ENCODE results near the gene UGT1A7.
"Not testable (repeated sequence)": the region's sequence is repeated elsewhere in the genome, so short reads cannot be mapped to it uniquely, and the experiment has no call there.

UGT1A7 gene

DNA sequence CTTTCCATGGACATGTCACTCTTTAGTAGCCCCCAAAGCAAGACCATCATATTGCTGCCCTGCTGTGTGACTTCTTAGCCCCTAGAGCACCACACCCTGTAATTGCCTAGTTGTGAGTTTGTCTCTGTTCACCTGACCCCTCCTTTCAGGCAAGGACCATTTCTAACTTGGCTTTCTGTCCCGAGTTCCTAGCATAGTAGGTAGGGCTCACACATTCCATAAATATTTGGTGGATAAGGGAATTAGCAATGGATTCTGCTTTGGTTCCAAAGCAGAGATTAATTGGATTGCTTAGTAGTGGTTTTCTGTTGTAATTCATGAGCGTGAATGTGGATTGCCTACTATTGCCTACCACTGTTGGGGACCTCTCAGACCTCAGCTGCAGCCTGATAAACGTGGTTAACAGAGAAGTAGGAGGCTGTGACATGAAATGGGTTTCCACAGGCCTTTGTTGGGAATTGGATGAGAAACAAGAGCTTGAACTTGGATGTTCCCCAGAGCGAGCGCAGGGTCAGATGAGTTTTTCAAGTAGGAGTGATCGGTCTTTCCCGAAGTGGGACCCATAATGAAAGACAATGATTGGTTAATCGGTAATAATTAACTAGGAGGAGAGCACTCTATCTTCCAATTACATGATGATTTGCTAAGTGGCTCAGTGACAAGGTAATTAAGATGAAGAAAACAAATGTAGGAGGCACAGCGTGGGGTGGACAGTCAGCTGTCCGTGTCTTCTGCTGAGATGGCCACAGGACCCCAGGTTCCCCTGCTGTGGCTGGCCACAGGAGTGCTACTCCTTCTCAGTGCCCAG is 65.0 kb downstream of the UGT1A7 start:
- Histone ChIP-seq H3K9ac (ENCODE audit: low read length in 2 of 2) (no peak overlapping the region), H3K4me3 (ENCODE audit: low read length in 2 of 2) (no peak overlapping the region), H3K27ac (ENCODE audit: low read length) (no peak overlapping the region), H3K36me3 (ENCODE audit: control insufficient read depth in 2 of 2, insufficient read depth in 2 of 2, low read length in 2 of 2) (no peaks in the 10 kb centered on the region), H3K9me3 (ENCODE audit: control insufficient read depth in 2 of 2, low read length in 2 of 2) (no peaks in the 10 kb centered on the region), H3K27me3 (ENCODE audit: control insufficient read depth in 1 of 2, insufficient read depth in 2 of 2, low read length in 2 of 2) (no peaks in the 10 kb centered on the region), H3K4me1 (ENCODE audit: control insufficient read depth, insufficient read depth, low read length) (no peaks in the 10 kb centered on the region)

DNA sequence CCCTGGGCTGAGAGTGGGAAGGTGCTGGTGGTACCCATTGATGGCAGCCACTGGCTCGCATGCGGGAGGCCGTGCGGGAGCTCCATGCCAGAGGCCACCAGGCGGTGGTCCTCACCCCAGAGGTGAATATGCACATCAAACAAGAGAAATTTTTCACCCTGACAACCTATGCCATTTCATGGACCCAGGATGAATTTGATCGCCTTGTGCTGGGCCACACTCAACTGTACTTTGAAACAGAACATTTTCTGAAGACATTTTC is 65.5 kb downstream of the UGT1A7 start:
- Histone ChIP-seq H3K27me3 (ENCODE audit: control insufficient read depth in 1 of 2, insufficient read depth in 2 of 2, low read length in 2 of 2) (no peaks in the 10 kb centered on the region), H3K27ac (ENCODE audit: low read length) (no peak overlapping the region), H3K9ac (ENCODE audit: low read length in 2 of 2) (no peak overlapping the region), H3K36me3 (ENCODE audit: control insufficient read depth in 2 of 2, insufficient read depth in 2 of 2, low read length in 2 of 2) (no peaks in the 10 kb centered on the region), H3K4me3 (ENCODE audit: low read length in 2 of 2) (no peak overlapping the region), H3K4me1 (ENCODE audit: control insufficient read depth, insufficient read depth, low read length) (no peaks in the 10 kb centered on the region), H3K9me3 (ENCODE audit: control insufficient read depth in 2 of 2, low read length in 2 of 2) (no peaks in the 10 kb centered on the region)

DNA sequence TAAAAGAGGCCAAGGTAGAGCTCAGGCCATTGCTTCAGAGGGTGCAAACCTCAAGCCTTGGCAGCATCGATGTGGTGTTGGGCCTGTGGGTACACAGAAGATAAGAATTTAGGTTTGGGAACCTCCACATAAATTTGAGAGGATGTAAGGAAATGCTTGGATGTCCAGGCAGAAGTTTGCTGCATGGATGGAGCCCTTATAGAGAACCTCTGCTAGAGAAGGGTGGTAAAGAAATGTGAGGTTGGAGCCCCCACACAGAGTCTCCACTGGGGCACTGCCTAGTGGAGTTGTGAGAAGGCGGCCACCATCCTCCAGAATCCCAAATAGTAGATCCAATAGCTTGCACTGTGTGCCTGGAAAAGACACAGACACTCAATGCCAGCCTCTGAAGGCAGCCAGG is 69.0 kb downstream of the UGT1A7 start:
- not testable (repeated sequence) for H3K36me3 ChIP-seq (ENCODE audit: control insufficient read depth in 2 of 2, insufficient read depth in 2 of 2, low read length in 2 of 2); H3K27ac ChIP-seq (ENCODE audit: low read length); H3K9ac ChIP-seq (ENCODE audit: low read length in 2 of 2); H3K4me1 ChIP-seq (ENCODE audit: control insufficient read depth, insufficient read depth, low read length); H3K9me3 ChIP-seq (ENCODE audit: control insufficient read depth in 2 of 2, low read length in 2 of 2); H3K27me3 ChIP-seq (ENCODE audit: control insufficient read depth in 1 of 2, insufficient read depth in 2 of 2, low read length in 2 of 2); H3K4me3 ChIP-seq (ENCODE audit: low read length in 2 of 2)

DNA sequence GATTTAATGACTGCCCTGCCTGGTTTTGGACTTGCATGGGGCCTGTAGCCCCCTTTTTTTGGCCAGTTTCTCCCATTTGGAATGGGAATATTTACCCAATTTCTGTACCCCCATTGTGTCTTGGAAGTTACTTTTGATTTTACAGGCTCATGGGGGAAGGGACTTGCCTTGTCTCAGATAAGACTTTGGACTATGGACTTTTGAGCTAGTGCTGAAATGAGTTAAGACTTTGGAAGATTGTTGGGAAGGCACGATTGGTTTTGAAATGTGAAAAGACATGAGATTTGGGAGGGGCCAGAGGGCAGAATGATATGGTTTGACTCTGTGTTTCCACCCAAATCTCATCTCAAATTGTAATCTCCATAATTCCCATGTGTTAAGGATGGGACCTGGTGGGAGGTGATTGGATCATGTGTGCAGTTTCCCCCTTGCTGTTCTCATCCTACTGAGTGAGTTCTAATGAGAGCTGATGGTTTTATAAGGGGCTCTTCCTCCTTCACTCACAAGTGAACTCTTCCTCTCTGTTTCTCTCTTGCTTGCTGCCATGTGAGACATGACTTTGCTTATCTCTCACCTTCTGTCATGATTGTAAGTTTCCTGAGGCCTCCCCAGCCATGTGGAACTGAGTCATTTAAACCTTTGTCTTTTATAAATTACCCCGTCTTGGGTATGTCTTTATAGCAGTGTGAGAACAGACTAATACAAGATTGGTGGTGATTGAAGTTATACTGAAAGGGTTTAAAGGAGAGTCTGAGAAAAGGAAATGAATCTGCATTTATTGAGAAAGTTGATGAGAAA is 69.7 kb downstream of the UGT1A7 start:
- not testable (repeated sequence) for H3K4me3 ChIP-seq (ENCODE audit: low read length in 2 of 2); H3K36me3 ChIP-seq (ENCODE audit: control insufficient read depth in 2 of 2, insufficient read depth in 2 of 2, low read length in 2 of 2); H3K9ac ChIP-seq (ENCODE audit: low read length in 2 of 2); H3K9me3 ChIP-seq (ENCODE audit: control insufficient read depth in 2 of 2, low read length in 2 of 2); H3K4me1 ChIP-seq (ENCODE audit: control insufficient read depth, insufficient read depth, low read length); H3K27me3 ChIP-seq (ENCODE audit: control insufficient read depth in 1 of 2, insufficient read depth in 2 of 2, low read length in 2 of 2); H3K27ac ChIP-seq (ENCODE audit: low read length)

DNA sequence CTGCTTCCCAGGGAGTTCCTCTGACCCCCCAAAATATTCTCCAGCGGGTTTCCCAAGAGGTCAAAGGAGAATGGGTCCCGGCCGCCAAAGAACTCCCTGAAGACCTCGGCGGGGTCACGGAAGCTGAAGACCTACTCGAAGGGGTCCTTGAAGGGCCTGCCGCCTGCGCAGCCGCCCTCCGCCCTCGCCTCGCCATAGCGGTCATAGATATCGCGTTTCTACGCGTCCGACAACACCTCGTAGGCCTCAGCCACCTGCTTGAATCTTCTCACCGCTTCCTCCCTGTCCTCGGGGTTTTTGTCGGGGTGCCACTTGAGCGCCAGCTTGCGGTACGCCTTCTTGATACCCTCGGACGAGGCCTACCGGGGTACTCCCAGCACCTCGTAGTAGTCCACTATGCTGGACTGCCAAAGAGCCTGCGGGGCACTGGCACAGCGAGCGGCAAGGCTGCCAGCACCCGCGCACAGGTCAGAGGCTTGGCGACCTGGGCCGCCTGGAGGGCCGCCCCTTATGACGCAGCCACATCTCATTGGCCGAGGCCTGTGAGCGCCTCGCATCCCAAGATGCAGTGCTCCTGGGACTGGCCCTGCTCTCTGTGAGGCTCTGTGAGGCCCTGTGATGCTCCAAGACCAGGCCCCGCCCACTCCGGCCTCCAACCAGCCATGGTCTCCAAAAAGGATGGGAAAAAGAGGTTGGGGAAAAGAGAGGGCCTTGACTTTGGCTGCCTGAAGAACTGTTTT is 73.3 kb downstream of the UGT1A7 start:
- Histone ChIP-seq H3K9ac (ENCODE audit: low read length in 2 of 2) (no peak overlapping the region), H3K4me1 (ENCODE audit: control insufficient read depth, insufficient read depth, low read length) (no peaks in the 10 kb centered on the region), H3K9me3 (ENCODE audit: control insufficient read depth in 2 of 2, low read length in 2 of 2) (no peaks in the 10 kb centered on the region), H3K27me3 (ENCODE audit: control insufficient read depth in 1 of 2, insufficient read depth in 2 of 2, low read length in 2 of 2) (no peaks in the 10 kb centered on the region), H3K4me3 (ENCODE audit: low read length in 2 of 2) (no peak overlapping the region), H3K36me3 (ENCODE audit: control insufficient read depth in 2 of 2, insufficient read depth in 2 of 2, low read length in 2 of 2) (no peaks in the 10 kb centered on the region), H3K27ac (ENCODE audit: low read length) (no peak overlapping the region)

DNA sequence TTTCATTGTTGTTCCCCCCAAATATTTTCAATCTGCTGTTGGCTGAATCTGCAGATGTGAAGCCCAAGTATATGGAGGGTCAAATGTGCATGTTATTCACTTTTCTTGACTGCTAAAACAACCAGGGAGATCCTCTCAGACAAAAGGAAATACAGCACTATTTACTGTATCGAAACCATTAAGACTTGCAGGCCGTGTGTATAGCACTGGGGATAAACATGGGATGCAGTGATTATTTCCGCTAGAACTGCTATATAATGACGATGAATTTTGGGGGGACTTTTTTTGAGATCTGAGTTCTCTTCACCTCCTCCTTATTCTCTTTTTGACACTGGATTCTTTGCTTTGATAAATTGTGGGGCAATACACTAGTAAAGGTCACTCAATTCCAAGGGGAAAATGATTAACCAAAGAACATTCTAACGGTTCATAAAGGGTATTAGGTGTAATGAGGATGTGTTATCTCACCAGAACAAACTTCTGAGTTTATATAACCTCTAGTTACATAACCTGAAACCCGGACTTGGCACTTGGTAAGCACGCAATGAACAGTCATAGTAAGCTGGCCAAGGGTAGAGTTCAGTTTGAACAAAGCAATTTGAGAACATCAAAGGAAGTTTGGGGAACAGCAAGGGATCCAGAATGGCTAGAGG is 74.9 kb downstream of the UGT1A7 start:
- Histone ChIP-seq H3K27ac (ENCODE audit: low read length) (no peak overlapping the region), H3K9ac (ENCODE audit: low read length in 2 of 2) (no peak overlapping the region), H3K36me3 (ENCODE audit: control insufficient read depth in 2 of 2, insufficient read depth in 2 of 2, low read length in 2 of 2) (no peaks in the 10 kb centered on the region), H3K27me3 (ENCODE audit: control insufficient read depth in 1 of 2, insufficient read depth in 2 of 2, low read length in 2 of 2) (no peaks in the 10 kb centered on the region), H3K9me3 (ENCODE audit: control insufficient read depth in 2 of 2, low read length in 2 of 2) (no peaks in the 10 kb centered on the region), H3K4me3 (ENCODE audit: low read length in 2 of 2) (no peak overlapping the region), H3K4me1 (ENCODE audit: control insufficient read depth, insufficient read depth, low read length) (no peaks in the 10 kb centered on the region)

DNA sequence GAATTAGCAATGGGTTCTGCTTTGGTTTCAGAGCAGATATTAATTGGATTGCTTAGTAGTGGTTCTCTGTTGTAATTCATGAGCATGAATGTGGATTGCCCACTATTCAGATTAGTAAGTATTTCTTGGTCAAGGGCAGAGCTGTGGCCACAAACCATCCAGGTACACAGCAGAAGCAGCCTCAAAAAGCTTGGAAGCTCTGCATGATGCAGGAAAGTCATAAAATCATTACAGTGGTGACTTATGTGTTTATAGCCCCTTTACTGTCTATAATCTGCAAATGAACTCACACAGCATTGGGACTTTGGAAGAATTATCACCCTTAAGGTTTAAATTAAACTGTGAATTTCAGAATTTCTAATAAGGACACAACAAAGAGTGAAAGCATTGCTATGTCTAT is 76.4 kb downstream of the UGT1A7 start:
- Histone ChIP-seq H3K36me3 (ENCODE audit: control insufficient read depth in 2 of 2, insufficient read depth in 2 of 2, low read length in 2 of 2) (no peaks in the 10 kb centered on the region), H3K4me3 (ENCODE audit: low read length in 2 of 2) (no peak overlapping the region), H3K27ac (ENCODE audit: low read length) (no peak overlapping the region), H3K27me3 (ENCODE audit: control insufficient read depth in 1 of 2, insufficient read depth in 2 of 2, low read length in 2 of 2) (no peaks in the 10 kb centered on the region), H3K4me1 (ENCODE audit: control insufficient read depth, insufficient read depth, low read length) (no peaks in the 10 kb centered on the region), H3K9ac (ENCODE audit: low read length in 2 of 2) (no peak overlapping the region), H3K9me3 (ENCODE audit: control insufficient read depth in 2 of 2, low read length in 2 of 2) (no peaks in the 10 kb centered on the region)

DNA sequence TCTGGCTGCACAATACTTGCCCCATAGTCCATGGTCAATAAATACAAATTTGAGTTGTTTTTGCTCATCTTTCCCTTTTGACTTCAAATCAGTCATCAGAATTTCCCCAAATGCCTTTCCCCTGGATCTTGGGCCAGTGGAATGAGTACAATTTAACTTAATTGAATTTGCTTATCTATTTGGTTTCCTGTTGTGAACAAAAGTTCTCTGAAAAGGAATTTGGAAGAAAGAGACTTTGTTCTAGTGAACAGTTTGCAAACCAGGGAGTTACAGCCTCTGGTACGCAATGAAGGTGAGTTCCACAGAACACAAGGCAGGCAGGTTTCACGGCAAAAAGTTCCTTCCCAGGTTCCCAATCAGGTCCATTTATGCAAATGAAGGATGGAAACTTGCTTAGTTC is 77.1 kb downstream of the UGT1A7 start:
- H3K9ac ChIP-seq (ENCODE audit: low read length in 2 of 2), result no peak overlapping the region
- H3K9me3 ChIP-seq (ENCODE audit: control insufficient read depth in 2 of 2, low read length in 2 of 2), result no peaks in the 10 kb centered on the region
- H3K27ac ChIP-seq (ENCODE audit: low read length), result no peak overlapping the region
- no peaks in the 10 kb centered on the region for H3K36me3 ChIP-seq (ENCODE audit: control insufficient read depth in 2 of 2, insufficient read depth in 2 of 2, low read length in 2 of 2)
- no peak overlapping the region for H3K4me3 ChIP-seq (ENCODE audit: low read length in 2 of 2)
- H3K27me3 ChIP-seq (ENCODE audit: control insufficient read depth in 1 of 2, insufficient read depth in 2 of 2, low read length in 2 of 2), result no peaks in the 10 kb centered on the region
- H3K4me1 ChIP-seq (ENCODE audit: control insufficient read depth, insufficient read depth, low read length), result no peaks in the 10 kb centered on the region

DNA sequence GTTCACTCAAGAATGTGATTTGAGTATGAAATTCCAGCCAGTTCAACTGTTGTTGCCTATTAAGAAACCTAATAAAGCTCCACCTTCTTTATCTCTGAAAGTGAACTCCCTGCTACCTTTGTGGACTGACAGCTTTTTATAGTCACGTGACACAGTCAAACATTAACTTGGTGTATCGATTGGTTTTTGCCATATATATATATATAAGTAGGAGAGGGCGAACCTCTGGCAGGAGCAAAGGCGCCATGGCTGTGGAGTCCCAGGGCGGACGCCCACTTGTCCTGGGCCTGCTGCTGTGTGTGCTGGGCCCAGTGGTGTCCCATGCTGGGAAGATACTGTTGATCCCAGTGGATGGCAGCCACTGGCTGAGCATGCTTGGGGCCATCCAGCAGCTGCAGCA is 78.3 kb downstream of the UGT1A7 start, which contains the start of gene UGT1A1:
Gene UGT1A1, plus strand, starts transcription at position 228 of the 400 bp plus-strand sequence. Its CDS starts 18 bp downstream, at position 246.
- Histone ChIP-seq H3K27me3 (ENCODE audit: control insufficient read depth in 1 of 2, insufficient read depth in 2 of 2, low read length in 2 of 2) (no peaks in the 10 kb centered on the region), H3K9me3 (ENCODE audit: control insufficient read depth in 2 of 2, low read length in 2 of 2) (no peaks in the 10 kb centered on the region), H3K36me3 (ENCODE audit: control insufficient read depth in 2 of 2, insufficient read depth in 2 of 2, low read length in 2 of 2) (no peaks in the 10 kb centered on the region), H3K4me1 (ENCODE audit: control insufficient read depth, insufficient read depth, low read length) (no peaks in the 10 kb centered on the region), H3K9ac (ENCODE audit: low read length in 2 of 2) (no peak within 1 kb of the TSS), H3K4me3 (ENCODE audit: low read length in 2 of 2) (no peak within 1 kb of the TSS), H3K27ac (ENCODE audit: low read length) (no peak within 1 kb of the TSS)

DNA sequence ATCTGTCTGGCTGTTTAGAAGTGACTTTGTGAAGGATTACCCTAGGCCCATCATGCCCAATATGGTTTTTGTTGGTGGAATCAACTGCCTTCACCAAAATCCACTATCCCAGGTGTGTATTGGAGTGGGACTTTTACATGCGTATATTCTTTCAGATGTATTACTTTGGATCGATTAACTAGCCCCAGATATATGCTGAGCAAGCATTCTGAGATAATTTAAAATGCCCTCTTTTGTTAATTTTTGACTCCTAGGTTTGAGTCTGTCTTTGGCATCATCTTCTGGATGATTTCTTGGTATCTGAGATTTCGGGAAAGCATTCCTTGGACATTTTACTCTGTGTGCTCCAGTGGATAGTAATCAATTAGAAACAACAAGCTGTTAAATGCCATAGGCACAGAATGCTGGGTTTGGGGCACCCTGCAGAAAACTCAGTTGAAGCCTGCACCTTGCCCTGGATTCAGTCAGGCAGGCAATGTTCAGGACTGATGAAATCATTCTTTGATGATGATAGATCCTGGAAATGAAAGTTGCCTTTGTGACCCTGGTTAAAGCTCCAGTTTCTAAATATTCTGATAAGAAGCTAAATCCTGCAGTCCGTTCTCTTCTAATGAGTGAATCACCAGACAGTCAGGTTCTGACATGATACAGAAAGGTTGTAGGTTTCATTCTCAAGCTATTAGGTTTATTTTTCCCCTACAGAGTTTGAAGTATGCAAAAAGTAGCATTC is 79.5 kb downstream of the UGT1A7 start:
- Histone ChIP-seq H3K4me3 (ENCODE audit: low read length in 2 of 2) (no peak overlapping the region), H3K27ac (ENCODE audit: low read length) (no peak overlapping the region), H3K36me3 (ENCODE audit: control insufficient read depth in 2 of 2, insufficient read depth in 2 of 2, low read length in 2 of 2) (no peaks in the 10 kb centered on the region), H3K4me1 (ENCODE audit: control insufficient read depth, insufficient read depth, low read length) (no peaks in the 10 kb centered on the region), H3K9ac (ENCODE audit: low read length in 2 of 2) (no peak overlapping the region), H3K27me3 (ENCODE audit: control insufficient read depth in 1 of 2, insufficient read depth in 2 of 2, low read length in 2 of 2) (peaks cover 0 to 3% of the 10 kb centered on the region in 2 donors), H3K9me3 (ENCODE audit: control insufficient read depth in 2 of 2, low read length in 2 of 2) (no peaks in the 10 kb centered on the region)

Data from stomach smooth muscle (tissue), 2 donors.